IMR-90 (cell line): ENCODE measurements around the gene DDC. TPM values are rescaled to one million over a fixed set of nuclear protein-coding genes. Genes with fewer than 3 reads are reported as not detected.

ENCODE experiments used
- ATAC-seq: fragments of 200-7000 bp; cut with Tn5 transposase; 2 replicates; pipeline ENCODE4 v1.9.1; 2020; ENCODE audit warnings: low read depth, mild to moderate bottlenecking, moderate library complexity
- BruUV-seq: library from RNA; stranded (reverse); fragments of 400-500 nt; replicated peaks from 2 replicates; lab custom pipeline; 2021; lab: Mats Ljungman, UMichigan
- CTCF ChIA-PET: fragments of 300-600 bp; formaldehyde crosslinking; extraction: SDS; loops from one replicate; lab custom pipeline; 2021; ENCODE audit warnings: antibody characterized with exemption; lab: Yijun Ruan, JAX
- POLR2A ChIA-PET: fragments of 300-600 bp; sonication (Branson Sonifier 250); formaldehyde crosslinking; loops from one replicate; lab custom pipeline; 2022; ENCODE audit warnings: antibody characterized with exemption; ENCODE audit not compliant: unreplicated experiment; lab: Charles Lee
- DNase-seq: peaks from one replicate; pipeline ENCODE4 v3.0.0; 2013
- H2AFZ ChIP-seq: replicated peaks from 2 replicates; pipeline ENCODE3; 2013; ENCODE audit warnings: low read length, mild to moderate bottlenecking; ENCODE audit not compliant: poor library complexity
- H2AK5ac ChIP-seq: 2 replicates; pipeline ENCODE4 v1.6.1; 2013; ENCODE audit warnings: low read depth, low read length, inconsistent platforms
- H2AK9ac ChIP-seq: replicated peaks from 2 replicates; pipeline ENCODE3; 2013; ENCODE audit warnings: mild to moderate bottlenecking, low read depth, low read length, moderate library complexity; ENCODE audit not compliant: poor library complexity
- H2BK120ac ChIP-seq: 2 replicates; pipeline ENCODE4 v1.6.1; 2013; ENCODE audit warnings: low read depth, low read length, inconsistent platforms
- H2BK15ac ChIP-seq: 3 replicates; pipeline ENCODE4 v1.6.1; 2013; ENCODE audit warnings: low read depth, low read length, inconsistent platforms
- H2BK20ac ChIP-seq: 2 replicates; pipeline ENCODE4 v1.6.1; 2013; ENCODE audit warnings: low read depth, mild to moderate bottlenecking, inconsistent platforms, low read length, moderate library complexity
- H2BK5ac ChIP-seq: 2 replicates; pipeline ENCODE4 v1.6.1; 2013; ENCODE audit warnings: mild to moderate bottlenecking, low read depth, low read length, inconsistent platforms; ENCODE audit not compliant: poor library complexity, severe bottlenecking
- H3K14ac ChIP-seq: replicated peaks from 2 replicates; pipeline ENCODE4 v1.6.1; 2013; ENCODE audit warnings: low read depth, low read length, inconsistent platforms
- H3K18ac ChIP-seq: 2 replicates; pipeline ENCODE4 v1.6.1; 2013; ENCODE audit warnings: low read depth, low read length, control low read depth
- H3K23ac ChIP-seq: 2 replicates; pipeline ENCODE4 v1.6.1; 2013; ENCODE audit warnings: low read depth, low read length, inconsistent platforms
- H3K27ac ChIP-seq: 2 replicates; pipeline ENCODE4 v1.5.1; 2013; ENCODE audit warnings: mild to moderate bottlenecking, control low read depth, low read length; ENCODE audit not compliant: insufficient read depth
- H3K27me3 ChIP-seq: 2 replicates; pipeline ENCODE4 v1.6.1; 2013; ENCODE audit warnings: low read length; ENCODE audit not compliant: control insufficient read depth, insufficient read depth
- H3K36me3 ChIP-seq: 2 replicates; pipeline ENCODE4 v1.6.1; 2013; ENCODE audit warnings: low read length, mixed read lengths; ENCODE audit not compliant: control insufficient read depth, insufficient read depth
- H3K4ac ChIP-seq: 2 replicates; pipeline ENCODE4 v1.6.1; 2013; ENCODE audit warnings: low read depth, low read length, inconsistent platforms
- H3K4me1 ChIP-seq: 2 replicates; pipeline ENCODE4 v1.6.1; 2013; ENCODE audit warnings: low read length, mixed read lengths; ENCODE audit not compliant: control insufficient read depth, insufficient read depth
- H3K4me2 ChIP-seq: 2 replicates; pipeline ENCODE4 v1.6.1; 2013; ENCODE audit warnings: low read depth, mild to moderate bottlenecking, control low read depth, low read length, moderate library complexity
- H3K4me3 ChIP-seq: 2 replicates; pipeline ENCODE4 v1.5.1; 2013; ENCODE audit warnings: low read depth, mild to moderate bottlenecking, control low read depth, low read length, moderate library complexity; ENCODE audit not compliant: insufficient read depth
- H3K56ac ChIP-seq: 2 replicates; pipeline ENCODE4 v1.6.1; 2013; ENCODE audit warnings: low read length, inconsistent platforms; ENCODE audit not compliant: insufficient read depth; ENCODE audit errors: extremely low read depth
- H3K79me1 ChIP-seq, 2 experiments: 2 replicates each; pipeline ENCODE4 v1.6.1; 2013; ENCODE audit warnings: low read length in 2 of 2, inconsistent platforms in 1 of 2, low read depth in 1 of 2
- H3K9ac ChIP-seq: 2 replicates; pipeline ENCODE4 v1.6.1; 2013; ENCODE audit warnings: low read depth, low read length, control low read depth
- H3K9me1 ChIP-seq: 2 replicates; pipeline ENCODE4 v1.6.1; 2013; ENCODE audit warnings: low read length, inconsistent platforms; ENCODE audit not compliant: insufficient read depth
- H3K9me3 ChIP-seq: 2 replicates; pipeline ENCODE4 v1.6.1; 2013; ENCODE audit warnings: low read length; ENCODE audit not compliant: control insufficient read depth, insufficient read depth
- H4K20me1 ChIP-seq: 2 replicates; pipeline ENCODE4 v1.6.1; 2013; ENCODE audit warnings: low read length, inconsistent platforms; ENCODE audit not compliant: insufficient read depth
- H4K5ac ChIP-seq: 2 replicates; pipeline ENCODE4 v1.6.1; 2013; ENCODE audit warnings: mild to moderate bottlenecking, low read depth, low read length, control low read depth
- H4K8ac ChIP-seq, 2 experiments: 2 replicates each; pipeline ENCODE4 v1.6.1; 2013; ENCODE audit warnings: low read depth in 2 of 2, low read length in 2 of 2, control low read depth in 1 of 2, inconsistent platforms in 1 of 2
- H4K91ac ChIP-seq: 2 replicates; pipeline ENCODE4 v1.6.1; 2013; ENCODE audit warnings: low read depth, low read length, inconsistent platforms; ENCODE audit not compliant: insufficient read depth
- BHLHE40 ChIP-seq: fragments of 150-350 bp; IDR thresholded peaks from 2 replicates; pipeline ENCODE4 v1.6.1; 2016; ENCODE audit warnings: mild to moderate bottlenecking, low read depth, low read length
- CEBPB ChIP-seq: IDR thresholded peaks from 2 replicates; pipeline ENCODE4 v1.6.1; 2012; ENCODE audit warnings: low read depth, low read length, improper control_type of control experiment
- CHD1 ChIP-seq: IDR thresholded peaks from 2 replicates; pipeline ENCODE4 v1.6.1; 2012; ENCODE audit warnings: low read depth, low read length, improper control_type of control experiment
- CTCF ChIP-seq: conservative IDR thresholded peaks from 2 replicates; pipeline ENCODE4 v1.5.1; 2012; ENCODE audit warnings: mild to moderate bottlenecking, low read depth, low read length, improper control_type of control experiment
- FOS ChIP-seq: fragments of 150-350 bp; IDR thresholded peaks from 2 replicates; pipeline ENCODE4 v1.6.1; 2016; ENCODE audit warnings: low read depth, low read length
- MAFK ChIP-seq: IDR thresholded peaks from 2 replicates; pipeline ENCODE4 v1.6.1; 2012; ENCODE audit warnings: low read depth, low read length, improper control_type of control experiment
- MAZ ChIP-seq: IDR thresholded peaks from 2 replicates; pipeline ENCODE4 v1.6.1; 2012; ENCODE audit warnings: low read depth, mild to moderate bottlenecking, low read length, improper control_type of control experiment, moderate library complexity, borderline replicate concordance
- MXI1 ChIP-seq: IDR thresholded peaks from 2 replicates; pipeline ENCODE4 v1.6.1; 2012; ENCODE audit warnings: low read depth, mild to moderate bottlenecking, low read length, moderate library complexity, borderline replicate concordance
- NFE2L2 ChIP-seq: fragments of 150-350 bp; IDR thresholded peaks from 2 replicates; pipeline ENCODE4 v1.6.1; 2016; ENCODE audit warnings: low read depth, mild to moderate bottlenecking, low read length
- POLR2A ChIP-seq: IDR thresholded peaks from 2 replicates; pipeline ENCODE4 v1.6.1; 2012; ENCODE audit warnings: mild to moderate bottlenecking, low read depth, low read length
- RAD21 ChIP-seq: IDR thresholded peaks from 2 replicates; pipeline ENCODE4 v1.6.1; 2012; ENCODE audit warnings: low read length, improper control_type of control experiment
- RCOR1 ChIP-seq: IDR thresholded peaks from 2 replicates; pipeline ENCODE4 v1.6.1; 2012; ENCODE audit warnings: mild to moderate bottlenecking, low read length, improper control_type of control experiment; ENCODE audit not compliant: insufficient replicate concordance
- RFX5 ChIP-seq: IDR thresholded peaks from 2 replicates; pipeline ENCODE4 v1.8.0; 2012; ENCODE audit warnings: low read depth, mild to moderate bottlenecking, low read length, moderate library complexity
- SMC3 ChIP-seq: fragments of 150-350 bp; IDR thresholded peaks from 2 replicates; pipeline ENCODE4 v1.6.1; 2016; ENCODE audit warnings: low read depth, mild to moderate bottlenecking, antibody characterized with exemption, low read length, moderate library complexity
- WGBS, 2 experiments: methylation state at CpG; one replicate each; pipeline versions ENCODE4 v1.1.5 to v1.1.7; 2013; ENCODE audit warnings: missing lambda C conversion rate in 2 of 2; ENCODE audit not compliant: insufficient read length in 1 of 2; ENCODE audit errors: extremely low coverage in 2 of 2; 5-methylcytosine and 5-hydroxymethylcytosine counted together
- dilution Hi-C: fragments of 300-500 bp; cut with HindIII; formaldehyde crosslinking; loops from one replicate; pipeline ENCODE4 v1.14.3; 2018; ENCODE audit warnings: low sequenced_read_pairs; ENCODE audit not compliant: unreplicated experiment
- in situ Hi-C: fragments of 300-500 bp; cut with MboI; formaldehyde crosslinking; loops from 3 replicates; pipeline ENCODE4 v1.14.3; 2019; ENCODE audit warnings: low sequenced_read_pairs, inconsistent platforms, mixed read lengths
- intact Hi-C: fragments of 100-400 bp; cut with micrococcal nuclease; formaldehyde crosslinking; loops from 2 replicates; pipeline ENCODE4 v1.10.0; 2022
- polyA plus RNA-seq, 3 experiments: library from polyadenylated mRNA; depleted of rRNA; stranded (reverse); fragments of >200 nt; gene quantifications; 2 replicates each; pipeline ENCODE4 v1.2.3, GENCODE V29; 2012; ENCODE audit warnings: low replicate concordance in 1 of 3
- total RNA-seq: library from RNA; depleted of rRNA; stranded (reverse); fragments of >200 nt; gene quantifications from 2 replicates; pipeline ENCODE4 v1.2.3, GENCODE V29; 2012
- TF ChIP-seq, protein P1 (sequence below): fragments of 150-350 bp; IDR thresholded peaks from 2 replicates; pipeline ENCODE4 v1.6.1; 2017; ENCODE audit warnings: mild to moderate bottlenecking, antibody characterized with exemption, low read length, low read depth
- TF ChIP-seq, protein P2 (sequence below): fragments of 150-350 bp; IDR thresholded peaks from 2 replicates; pipeline ENCODE4 v1.6.1; 2016; ENCODE audit warnings: low read depth, mild to moderate bottlenecking, low read length, moderate library complexity, borderline replicate concordance

DDC gene
- total and polyA plus RNA-seq, 2 of the 4 experiments (the other 2 are of a cell fraction) = not detected

GRCh38 chr7:50580057-50580456 is 14.9 kb upstream of the DDC start:
- H3K23ac ChIP-seq = no peak overlapping the region
- H3K9me1 ChIP-seq = no peaks in the 10 kb centered on the region
- H3K4me2 ChIP-seq = no peak overlapping the region
- ChIA-PET CTCF (no interaction called here), POLR2A (no interaction called here)
- ATAC-seq (no peak), DNase-seq (no peak)
- H4K8ac ChIP-seq = no peak overlapping the region
- no peak overlapping the region for H4K91ac ChIP-seq
- H2AFZ ChIP-seq = no peak overlapping the region
- in situ Hi-C loops (no loop called here), dilution Hi-C loops (no loop called here), intact Hi-C loops (no loop called here)
- H4K5ac ChIP-seq = no peak overlapping the region
- no peak overlapping the region for H3K4ac ChIP-seq
- no peak overlapping the region for H3K56ac ChIP-seq
- no peak overlapping the region for H2AK5ac ChIP-seq
- H4K20me1 ChIP-seq = no peaks in the 10 kb centered on the region
- H3K79me1 ChIP-seq = no peaks in the 10 kb centered on the region
- no peaks in the 10 kb centered on the region for H3K36me3 ChIP-seq
- TF ChIP-seq, protein P1, sequence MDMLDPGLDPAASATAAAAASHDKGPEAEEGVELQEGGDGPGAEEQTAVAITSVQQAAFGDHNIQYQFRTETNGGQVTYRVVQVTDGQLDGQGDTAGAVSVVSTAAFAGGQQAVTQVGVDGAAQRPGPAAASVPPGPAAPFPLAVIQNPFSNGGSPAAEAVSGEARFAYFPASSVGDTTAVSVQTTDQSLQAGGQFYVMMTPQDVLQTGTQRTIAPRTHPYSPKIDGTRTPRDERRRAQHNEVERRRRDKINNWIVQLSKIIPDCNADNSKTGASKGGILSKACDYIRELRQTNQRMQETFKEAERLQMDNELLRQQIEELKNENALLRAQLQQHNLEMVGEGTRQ = no peak
- no peak for TF ChIP-seq MAZ
- no peak for TF ChIP-seq RFX5
- TF ChIP-seq POLR2A = no peak
- TF ChIP-seq, protein P2, sequence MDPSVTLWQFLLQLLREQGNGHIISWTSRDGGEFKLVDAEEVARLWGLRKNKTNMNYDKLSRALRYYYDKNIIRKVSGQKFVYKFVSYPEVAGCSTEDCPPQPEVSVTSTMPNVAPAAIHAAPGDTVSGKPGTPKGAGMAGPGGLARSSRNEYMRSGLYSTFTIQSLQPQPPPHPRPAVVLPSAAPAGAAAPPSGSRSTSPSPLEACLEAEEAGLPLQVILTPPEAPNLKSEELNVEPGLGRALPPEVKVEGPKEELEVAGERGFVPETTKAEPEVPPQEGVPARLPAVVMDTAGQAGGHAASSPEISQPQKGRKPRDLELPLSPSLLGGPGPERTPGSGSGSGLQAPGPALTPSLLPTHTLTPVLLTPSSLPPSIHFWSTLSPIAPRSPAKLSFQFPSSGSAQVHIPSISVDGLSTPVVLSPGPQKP = no peak
- no peak for TF ChIP-seq BHLHE40
- TF ChIP-seq CEBPB = no peak
- TF ChIP-seq RCOR1 = no peak
- TF ChIP-seq MXI1 = no peak
- TF ChIP-seq SMC3 = no peak
- TF ChIP-seq CTCF = no peak
- no peak for TF ChIP-seq FOS
- no peak for TF ChIP-seq MAFK
- TF ChIP-seq RAD21 = no peak
- no peak for TF ChIP-seq CHD1
- no peak for TF ChIP-seq NFE2L2
- H2BK20ac ChIP-seq = no peak overlapping the region
- no TSS peak for BruUV-seq
- no peaks in the 10 kb centered on the region for H3K27me3 ChIP-seq
- H2AK9ac ChIP-seq = no peak overlapping the region
- H3K9me3 ChIP-seq = no peaks in the 10 kb centered on the region
- 100% methylated on average over 2 of the region's 5 CpGs; no CpG with 5 or more reads in 1 of the 2 experiments for WGBS, 2 experiments
- H3K4me1 ChIP-seq = no peaks in the 10 kb centered on the region
- no peak overlapping the region for H3K14ac ChIP-seq
- H3K4me3 ChIP-seq = no peak overlapping the region
- H3K18ac ChIP-seq = no peak overlapping the region
- H2BK120ac ChIP-seq = no peak overlapping the region
- H2BK5ac ChIP-seq = no peak overlapping the region
- no peak overlapping the region for H2BK15ac ChIP-seq
- no peak overlapping the region for H3K27ac ChIP-seq
- no peak overlapping the region for H3K9ac ChIP-seq
